HG03442 (cell line): Measurements from ENCODE around the gene ALDH5A1.

Experiments
- ATAC-seq: cut with Tn5 transposase; IDR thresholded peaks from one replicate; pipeline ENCODE4 v1.9.1; 2021; ENCODE audit warnings: mild to moderate bottlenecking, moderate library complexity; ENCODE audit not compliant: unreplicated experiment

The ALDH5A1 gene

DNA sequence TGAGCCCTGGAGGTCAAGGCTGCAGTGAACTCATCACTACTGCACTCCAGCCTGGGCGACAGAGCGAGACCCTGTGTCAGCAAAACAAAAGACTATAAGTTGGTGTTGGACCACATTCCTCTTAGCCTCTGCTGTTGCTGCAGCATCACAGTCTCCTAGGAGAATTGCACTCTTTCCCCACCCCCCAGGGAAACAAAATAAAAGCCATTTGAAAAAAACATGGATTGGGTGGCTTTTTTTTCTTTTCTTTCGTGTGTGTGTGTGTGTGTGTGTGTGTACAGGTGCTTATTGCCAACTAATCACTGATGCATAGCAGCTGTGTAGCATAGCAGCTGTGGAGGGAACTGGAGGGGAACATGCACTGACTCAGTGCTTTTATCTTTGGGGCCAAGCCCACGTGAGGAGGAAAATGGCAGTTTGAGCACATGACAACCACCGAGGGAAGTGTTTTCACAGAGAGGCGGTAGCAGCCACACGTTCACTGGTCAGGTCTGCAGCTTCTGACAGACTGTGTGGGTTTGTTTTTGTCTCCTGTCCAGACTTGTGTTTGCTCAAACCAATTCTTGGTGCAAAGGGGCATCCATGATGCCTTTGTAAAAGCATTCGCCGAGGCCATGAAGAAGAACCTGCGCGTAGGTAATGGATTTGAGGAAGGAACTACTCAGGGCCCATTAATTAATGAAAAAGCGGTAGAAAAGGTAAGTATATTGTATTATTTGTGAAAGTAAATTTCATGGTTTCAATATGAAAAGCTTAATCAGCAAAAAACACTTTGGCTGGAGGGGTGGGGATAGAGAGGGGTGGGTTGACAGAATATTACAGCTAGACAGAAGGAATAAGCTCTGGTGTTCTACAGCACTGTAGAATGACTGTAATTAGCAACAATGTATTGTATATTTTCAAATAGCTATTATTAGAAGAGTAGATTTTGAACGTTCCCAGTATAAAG, 27.7 kb downstream of the ALDH5A1 start:
- ATAC-seq, result peak; percentile 34

DNA sequence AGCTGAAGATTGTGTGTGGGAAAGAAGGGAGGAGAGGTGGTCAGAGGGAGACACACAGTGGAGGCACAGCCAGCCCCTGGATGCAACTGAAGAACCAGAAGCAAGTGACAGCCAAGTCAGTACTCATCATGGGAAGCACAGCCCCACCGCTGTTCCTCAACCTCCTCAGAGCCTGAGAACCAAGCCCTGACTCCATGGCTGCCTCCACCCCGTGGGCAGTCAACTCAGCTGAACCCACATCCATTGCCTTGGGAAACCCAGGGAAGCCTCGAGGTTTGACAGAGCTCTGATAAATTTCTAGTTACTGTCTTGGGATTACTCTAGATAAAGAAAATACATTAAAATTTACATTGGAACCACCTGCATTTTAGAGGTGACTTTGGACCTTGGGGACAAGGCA, 29.6 kb downstream of the ALDH5A1 start:
- no peak for ATAC-seq

GRCh38 chr6:24524805-24525204, 30.0 kb downstream of the ALDH5A1 start:
- no peak for ATAC-seq

- no peak for ATAC-seq
Measured at GRCh38 chr6:24529985-24530384, 35.2 kb downstream of the ALDH5A1 start.

DNA sequence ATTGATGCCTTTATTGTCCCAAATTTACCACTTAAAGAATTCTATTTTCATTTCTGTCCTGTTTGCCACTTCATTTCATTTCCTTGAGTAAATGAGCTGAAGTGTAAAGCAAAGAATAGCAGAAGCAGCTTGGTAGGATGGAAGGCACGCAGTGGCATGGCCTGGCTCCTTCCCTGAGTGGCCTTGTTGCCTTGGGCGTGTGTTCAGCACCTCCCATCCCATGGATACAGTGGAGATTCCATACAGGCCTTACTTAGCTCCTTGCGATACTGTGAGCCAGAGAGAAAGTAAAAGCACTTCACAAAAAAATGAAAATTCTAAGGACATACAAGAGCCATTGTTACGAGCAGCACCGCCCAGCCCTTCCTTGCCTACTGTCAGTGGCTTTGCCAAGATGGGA, 39.6 kb downstream of the ALDH5A1 start:
- no peak for ATAC-seq

- ATAC-seq, result no peak
Measured at GRCh38 chr6:24535210-24535609, 40.4 kb downstream of the ALDH5A1 start.

- ATAC-seq, result no peak
Measured at GRCh38 chr6:24536466-24536865, 41.7 kb downstream of the ALDH5A1 start.

DNA sequence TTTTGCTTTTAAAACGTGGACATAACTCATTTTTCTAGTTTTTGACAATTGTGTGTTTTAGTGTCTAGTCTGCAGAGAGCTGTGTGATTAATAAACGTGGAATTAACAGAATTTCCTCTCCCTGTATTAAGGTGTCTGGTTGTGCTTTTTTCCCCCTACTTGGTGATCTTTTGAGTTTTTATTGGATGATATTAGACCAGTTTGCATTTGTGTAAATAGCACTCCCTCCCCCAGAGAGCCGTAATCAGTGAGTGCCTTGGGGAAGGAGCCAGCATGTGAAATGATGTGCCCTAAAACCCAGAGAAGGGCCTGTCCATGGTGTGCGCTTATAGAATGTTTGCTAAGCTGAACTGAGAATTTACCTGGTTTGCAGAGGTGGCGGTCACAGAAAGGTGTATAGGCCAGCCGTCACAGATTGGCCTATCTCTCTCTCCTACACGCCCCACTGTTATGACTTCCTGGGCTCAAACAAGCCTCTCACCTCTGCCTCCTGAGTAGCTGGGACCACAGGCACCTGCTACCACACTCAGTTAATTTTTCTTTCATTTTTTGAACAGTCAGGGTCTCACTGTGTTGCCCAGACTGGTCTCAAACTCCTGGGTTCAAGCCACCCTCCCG, 42.4 kb downstream of the ALDH5A1 start:
- no peak for ATAC-seq

DNA sequence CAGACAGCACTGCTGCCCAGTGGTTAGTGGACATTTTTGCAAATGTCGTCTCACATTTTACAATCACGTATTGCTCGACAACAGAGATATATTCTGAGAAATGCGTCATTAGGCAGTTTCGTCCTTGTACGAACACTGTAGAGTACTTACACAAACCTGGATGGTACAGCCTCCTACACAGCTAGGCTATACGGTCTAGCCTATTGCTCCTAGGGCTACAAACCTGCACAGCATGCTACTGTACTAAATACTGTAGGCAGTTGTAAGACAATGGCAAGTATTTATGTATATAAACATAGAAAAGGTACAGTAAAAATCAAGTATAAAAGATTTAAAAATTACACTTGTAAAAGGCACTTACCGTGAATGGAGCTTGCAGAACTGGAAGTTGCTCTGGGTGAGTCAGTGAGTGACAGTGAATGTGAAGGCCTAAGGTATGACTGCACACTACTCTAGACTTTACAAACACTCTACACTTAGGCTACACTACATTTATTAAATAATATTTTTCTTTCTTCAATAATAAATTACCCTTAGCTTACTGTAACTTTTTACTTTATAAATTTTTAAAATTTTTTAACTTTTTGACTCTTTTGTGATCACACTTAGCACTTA, 43.1 kb downstream of the ALDH5A1 start:
- ATAC-seq, result no peak

GRCh38 chr6:24539416-24539815, 44.6 kb downstream of the ALDH5A1 start:
- ATAC-seq, result no peak

- no peak for ATAC-seq
Measured at GRCh38 chr6:24540197-24540596, 45.4 kb downstream of the ALDH5A1 start.

DNA sequence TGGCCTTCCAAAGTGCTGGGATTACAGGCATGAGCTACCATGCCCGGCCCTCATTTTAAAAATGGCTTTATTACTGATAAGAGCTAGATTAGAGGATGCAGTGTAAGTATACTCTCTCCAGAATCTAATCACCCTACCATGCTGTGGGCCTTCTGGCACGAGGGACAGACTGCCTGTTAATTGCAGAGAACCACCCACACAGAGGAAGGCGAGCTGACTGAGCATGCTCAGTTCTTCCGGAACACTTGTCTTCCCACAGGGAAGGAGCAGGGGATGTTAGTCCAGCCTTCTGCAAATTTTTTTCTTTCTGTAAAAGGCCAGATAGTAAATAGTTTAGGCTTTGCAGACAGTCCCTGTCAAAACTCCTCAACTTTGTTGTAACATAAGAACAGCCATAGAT, 48.9 kb downstream of the ALDH5A1 start:
- no peak for ATAC-seq

DNA sequence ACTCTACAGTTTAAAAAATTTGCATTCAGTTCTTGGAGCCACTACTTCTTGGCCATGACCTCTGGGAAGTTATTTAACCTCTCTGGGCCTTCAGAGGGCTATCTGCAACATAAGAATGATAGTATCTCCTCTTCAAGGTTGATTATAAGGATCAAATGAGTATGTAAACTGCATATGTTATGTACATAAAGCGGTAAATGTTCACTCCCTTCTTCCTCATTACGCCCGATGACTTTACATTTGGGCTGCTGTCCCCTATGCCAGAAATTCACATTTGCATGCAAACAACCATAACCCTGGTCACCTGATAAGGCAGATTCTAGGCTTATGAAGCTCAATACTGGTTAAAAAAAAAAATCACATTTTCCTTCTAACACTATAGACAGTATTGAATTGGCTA, 50.4 kb downstream of the ALDH5A1 start:
- ATAC-seq, result no peak

- ATAC-seq, result no peak
Measured at GRCh38 chr6:24545691-24546090, 50.9 kb downstream of the ALDH5A1 start.

DNA sequence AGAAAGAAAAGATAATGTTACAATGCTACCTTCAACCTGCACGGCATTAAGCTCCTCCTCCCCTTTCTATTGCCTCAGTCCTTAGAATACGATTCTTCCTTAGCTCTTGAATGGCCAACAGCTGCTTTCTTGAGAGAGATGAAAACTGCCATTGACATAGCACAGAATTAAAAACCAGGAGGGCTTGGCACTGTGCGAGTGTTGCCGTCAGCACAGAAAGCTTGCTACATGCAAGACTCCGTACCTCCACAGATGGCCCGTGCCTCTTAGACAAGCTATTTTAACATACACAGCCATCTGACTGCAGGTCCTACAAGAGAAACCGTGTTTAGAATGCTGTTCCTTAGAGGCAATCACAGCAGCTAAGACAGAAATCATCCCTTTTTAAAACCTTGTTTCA, 51.7 kb downstream of the ALDH5A1 start:
- no peak for ATAC-seq

DNA sequence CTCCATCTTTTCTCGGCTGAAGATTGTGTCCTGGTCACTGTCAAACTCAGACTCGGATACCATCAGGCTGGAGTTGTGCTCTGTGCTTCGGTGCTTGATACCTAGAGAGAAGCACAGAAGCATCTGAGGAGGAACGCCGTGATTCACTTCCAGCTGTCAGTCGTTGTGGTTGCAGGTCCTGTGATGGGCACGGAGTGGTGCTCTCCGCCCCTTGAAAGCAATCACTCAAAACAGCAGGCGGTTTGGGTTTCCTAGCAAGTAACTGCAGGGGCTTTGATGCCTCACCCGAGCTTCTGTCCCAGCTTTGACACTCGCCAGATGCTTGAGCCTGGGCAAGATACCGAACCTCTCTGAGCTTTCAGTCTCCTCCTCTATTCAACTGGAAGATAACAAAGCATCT, 52.5 kb downstream of the ALDH5A1 start:
- ATAC-seq, result no peak

DNA sequence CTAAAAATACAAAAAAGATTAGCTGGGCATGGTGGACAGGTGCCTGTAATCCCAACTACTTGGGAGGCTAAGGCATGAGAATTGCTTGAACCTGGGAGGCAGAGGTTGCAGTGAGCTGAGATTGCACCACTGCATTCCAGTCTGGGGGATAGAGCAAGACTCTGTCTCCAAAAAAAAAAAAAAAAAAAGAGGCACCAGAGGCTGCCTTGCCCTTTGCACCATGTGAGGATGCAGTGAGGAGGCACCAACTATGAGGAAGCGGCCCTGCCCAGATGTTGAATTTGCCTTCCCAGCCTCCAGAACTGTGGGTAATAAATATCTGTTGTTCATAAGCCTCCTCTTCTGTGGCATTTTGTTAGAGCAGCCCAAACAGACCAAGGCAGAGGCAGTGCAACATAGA, 54.4 kb downstream of the ALDH5A1 start:
- ATAC-seq, result no peak

DNA sequence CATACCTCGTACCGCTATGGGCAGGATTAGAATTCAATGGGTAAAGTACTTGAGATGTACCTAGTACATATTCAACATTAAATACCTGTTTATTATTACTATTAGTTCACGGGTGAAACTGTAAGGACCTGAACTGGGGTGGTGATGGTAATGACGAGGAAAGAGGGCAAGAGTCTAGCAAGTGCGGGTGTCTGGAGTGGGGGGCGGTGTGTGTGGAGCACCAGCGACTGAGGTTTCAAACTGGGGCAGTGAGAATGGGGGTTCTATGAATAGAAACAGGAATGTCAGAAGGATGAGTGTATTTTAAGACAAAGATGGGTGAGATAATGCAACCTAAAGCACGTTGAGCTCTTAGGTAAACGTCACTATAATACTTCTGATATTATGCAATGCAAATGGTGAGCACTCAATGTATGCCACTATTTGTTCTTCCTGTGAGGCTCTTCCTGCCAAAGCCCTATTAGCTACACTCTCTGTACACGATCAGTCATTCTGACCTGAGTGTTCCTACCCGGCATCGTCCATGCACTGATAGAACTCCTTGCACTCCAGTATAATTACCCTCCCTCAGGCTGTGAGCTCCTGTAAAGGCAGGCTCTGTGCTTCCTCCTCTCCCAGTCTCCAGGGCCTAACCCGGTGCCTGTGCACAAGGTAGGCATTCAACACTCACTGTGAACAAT, 55.0 kb downstream of the ALDH5A1 start:
- no peak for ATAC-seq

DNA sequence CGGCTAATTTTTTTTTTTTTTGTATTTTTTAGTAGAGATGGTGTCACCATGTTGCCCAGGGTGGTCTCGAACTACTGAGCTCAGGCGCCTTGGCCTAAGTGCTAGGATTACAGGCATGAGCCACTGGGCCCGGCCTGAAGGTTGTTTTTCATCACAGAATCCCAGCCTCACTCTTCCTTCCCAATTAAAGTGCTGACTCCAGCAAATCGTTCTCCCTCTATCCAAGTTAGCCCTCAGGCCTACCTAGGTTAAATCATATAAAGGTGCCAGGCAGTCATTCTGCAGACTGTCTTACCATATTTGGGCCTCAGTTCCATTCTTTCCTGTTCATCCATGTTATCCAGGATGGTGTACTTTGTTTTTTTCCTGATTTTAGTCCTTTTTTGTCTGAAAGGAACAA, 56.4 kb downstream of the ALDH5A1 start:
- ATAC-seq, result no peak

GRCh38 chr6:24554474-24554873, 59.7 kb downstream of the ALDH5A1 start:
- peak; percentile 79 for ATAC-seq

DNA sequence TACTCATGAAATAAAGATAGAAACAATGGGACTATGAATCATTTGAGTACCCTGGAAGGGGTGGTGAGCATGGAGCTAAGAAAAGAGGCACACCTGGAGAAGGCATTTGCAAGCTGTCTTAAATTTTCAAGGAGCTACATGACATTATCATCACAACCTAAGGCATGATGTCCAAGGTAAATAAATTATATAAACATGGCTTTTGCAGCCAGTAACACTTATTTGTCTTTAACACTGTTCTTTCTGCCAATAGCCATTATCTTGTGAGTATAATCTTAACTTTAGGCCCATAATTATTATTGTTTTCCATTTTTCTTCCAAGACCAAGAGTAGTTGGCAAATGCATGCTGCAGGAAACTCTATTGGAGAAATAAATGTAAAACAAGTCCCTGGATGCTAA, 63.7 kb downstream of the ALDH5A1 start:
- ATAC-seq, result no peak
